ENCODE measurements around the gene CEACAM19. TPM values are rescaled to one million over a fixed set of nuclear protein-coding genes. Genes with fewer than 3 reads are reported as not detected.

Gene CEACAM19
- total RNA-seq, 1 experiment from 2014 or later: 3.5 TPM

DNA sequence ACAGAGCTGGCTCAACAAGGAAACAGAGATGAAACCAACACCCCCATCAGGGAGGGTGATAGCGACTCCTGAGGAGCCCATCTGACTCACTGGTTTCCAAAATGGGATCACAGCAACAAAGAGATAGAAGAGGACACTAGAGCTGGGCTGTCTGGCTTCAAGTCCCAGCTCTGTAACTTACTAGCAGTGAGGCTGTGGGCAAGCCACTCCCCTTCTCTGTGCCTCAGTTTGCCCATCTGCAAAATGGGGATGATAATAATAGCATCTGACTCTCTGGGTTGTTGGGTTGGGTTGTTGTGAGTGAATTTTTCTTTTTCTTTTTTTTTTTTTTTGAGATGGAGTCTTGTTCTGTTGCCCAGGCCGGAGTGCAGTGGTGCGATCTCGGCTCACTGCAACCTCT lies 43.7 kb upstream of the CEACAM19 start:
- Mint-ChIP-seq H3K27ac (no peak overlapping the region), H3K9me3 (no peaks in the 10 kb centered on the region), H3K4me1 (peaks cover 8 to 13% of the 10 kb centered on the region in 2 experiments), H3K36me3 (ENCODE audit: insufficient read depth in 1 of 3, low read depth in 3 of 3) (peaks cover 0 to 6% (median 0%) of the 10 kb centered on the region in 3 experiments; a peak in 2 of 7 replicates), H3K4me3 (no peak overlapping the region), H3K27me3 (ENCODE audit: low read depth) (peaks cover 2% of the 10 kb centered on the region)
- H2BK15ac ChIP-seq (ENCODE audit: low read depth, low read length): no peak overlapping the region
- TF ChIP-seq, protein P1, sequence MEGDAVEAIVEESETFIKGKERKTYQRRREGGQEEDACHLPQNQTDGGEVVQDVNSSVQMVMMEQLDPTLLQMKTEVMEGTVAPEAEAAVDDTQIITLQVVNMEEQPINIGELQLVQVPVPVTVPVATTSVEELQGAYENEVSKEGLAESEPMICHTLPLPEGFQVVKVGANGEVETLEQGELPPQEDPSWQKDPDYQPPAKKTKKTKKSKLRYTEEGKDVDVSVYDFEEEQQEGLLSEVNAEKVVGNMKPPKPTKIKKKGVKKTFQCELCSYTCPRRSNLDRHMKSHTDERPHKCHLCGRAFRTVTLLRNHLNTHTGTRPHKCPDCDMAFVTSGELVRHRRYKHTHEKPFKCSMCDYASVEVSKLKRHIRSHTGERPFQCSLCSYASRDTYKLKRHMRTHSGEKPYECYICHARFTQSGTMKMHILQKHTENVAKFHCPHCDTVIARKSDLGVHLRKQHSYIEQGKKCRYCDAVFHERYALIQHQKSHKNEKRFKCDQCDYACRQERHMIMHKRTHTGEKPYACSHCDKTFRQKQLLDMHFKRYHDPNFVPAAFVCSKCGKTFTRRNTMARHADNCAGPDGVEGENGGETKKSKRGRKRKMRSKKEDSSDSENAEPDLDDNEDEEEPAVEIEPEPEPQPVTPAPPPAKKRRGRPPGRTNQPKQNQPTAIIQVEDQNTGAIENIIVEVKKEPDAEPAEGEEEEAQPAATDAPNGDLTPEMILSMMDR (conservative IDR thresholded peaks at IDR 0.05): no peak
- no peak overlapping the region for H3T11ph ChIP-seq (ENCODE audit: low read length)
- no peak overlapping the region for H2BK20ac ChIP-seq (ENCODE audit: low read depth, low read length, poor library complexity, severe bottlenecking)
- no peak overlapping the region for H2BK120ac ChIP-seq (ENCODE audit: low read depth, low read length, poor library complexity, severe bottlenecking)
- WGBS (ENCODE audit: extremely low coverage, insufficient read length, low lambda C conversion rate): no CpG with 5 or more reads among the region's 4 CpGs
- H2AK5ac ChIP-seq (ENCODE audit: insufficient read length, low read length): no peak overlapping the region
- DNase-seq: no peak
- H3K4ac ChIP-seq (ENCODE audit: low read depth, low read length): no peak overlapping the region
- no peak overlapping the region for H4K5ac ChIP-seq (ENCODE audit: insufficient read length, low read depth, low read length)
- no peaks in the 10 kb centered on the region for H3K79me2 ChIP-seq (ENCODE audit: insufficient read depth, low read length)
- H4K20me1 ChIP-seq (ENCODE audit: control insufficient read depth, insufficient read depth, insufficient read length): no peaks in the 10 kb centered on the region
- H3K4me1 ChIP-seq (ENCODE audit: insufficient read depth, low read length): no peaks in the 10 kb centered on the region; the same call in 1 of the 2 replicates
- H3K79me1 ChIP-seq (ENCODE audit: insufficient read depth, low read depth, low read length, poor library complexity, severe bottlenecking): no peaks in the 10 kb centered on the region
- H2AFZ ChIP-seq (ENCODE audit: low read length): no peak overlapping the region
- H3K9ac ChIP-seq (ENCODE audit: extremely low read depth, insufficient read length, low read length): no peak overlapping the region
- no peak overlapping the region for H4K8ac ChIP-seq (replicated peaks; ENCODE audit: insufficient read length, low read depth, low read length)
- no peak overlapping the region for H3K14ac ChIP-seq (ENCODE audit: insufficient read depth, low read length)
- H3K27ac ChIP-seq (ENCODE audit: insufficient read length, low read depth, low read length): no peak overlapping the region
- no peak overlapping the region for H3K56ac ChIP-seq (ENCODE audit: insufficient read length, low read depth, low read length)
- no peaks in the 10 kb centered on the region for H3K23me2 ChIP-seq (ENCODE audit: insufficient read length, low read depth, low read length, poor library complexity, severe bottlenecking)
- H3K9me3 ChIP-seq (ENCODE audit: control insufficient read depth, low read depth, low read length): no peaks in the 10 kb centered on the region
- no peak overlapping the region for H3K4me2 ChIP-seq (ENCODE audit: insufficient read depth, insufficient read length, low read length)
- H2BK12ac ChIP-seq (ENCODE audit: insufficient read length, low read depth, low read length): no peak overlapping the region
- H2BK5ac ChIP-seq (ENCODE audit: insufficient read length, low read length): no peak overlapping the region
- H3K23ac ChIP-seq (ENCODE audit: insufficient read length, low read depth, low read length): no peak overlapping the region
- H4K91ac ChIP-seq (ENCODE audit: insufficient read length, low read depth, low read length): no peak overlapping the region
- no peaks in the 10 kb centered on the region for H3K27me3 ChIP-seq (ENCODE audit: insufficient read depth, low read length)
- H3K18ac ChIP-seq (ENCODE audit: insufficient read length, low read depth, low read length): no peak overlapping the region
